ENCODE results near the gene DCAF6. TPM values are rescaled to one million over a fixed set of nuclear protein-coding genes. Genes with fewer than 3 reads are reported as not detected.
A peak's percentile ranks its signal among the peaks of the same experiment; 100 is the strongest.

Gene DCAF6
- total and polyA plus RNA-seq, 7 donors: 71.0 to 396 (median 316) TPM

DNA sequence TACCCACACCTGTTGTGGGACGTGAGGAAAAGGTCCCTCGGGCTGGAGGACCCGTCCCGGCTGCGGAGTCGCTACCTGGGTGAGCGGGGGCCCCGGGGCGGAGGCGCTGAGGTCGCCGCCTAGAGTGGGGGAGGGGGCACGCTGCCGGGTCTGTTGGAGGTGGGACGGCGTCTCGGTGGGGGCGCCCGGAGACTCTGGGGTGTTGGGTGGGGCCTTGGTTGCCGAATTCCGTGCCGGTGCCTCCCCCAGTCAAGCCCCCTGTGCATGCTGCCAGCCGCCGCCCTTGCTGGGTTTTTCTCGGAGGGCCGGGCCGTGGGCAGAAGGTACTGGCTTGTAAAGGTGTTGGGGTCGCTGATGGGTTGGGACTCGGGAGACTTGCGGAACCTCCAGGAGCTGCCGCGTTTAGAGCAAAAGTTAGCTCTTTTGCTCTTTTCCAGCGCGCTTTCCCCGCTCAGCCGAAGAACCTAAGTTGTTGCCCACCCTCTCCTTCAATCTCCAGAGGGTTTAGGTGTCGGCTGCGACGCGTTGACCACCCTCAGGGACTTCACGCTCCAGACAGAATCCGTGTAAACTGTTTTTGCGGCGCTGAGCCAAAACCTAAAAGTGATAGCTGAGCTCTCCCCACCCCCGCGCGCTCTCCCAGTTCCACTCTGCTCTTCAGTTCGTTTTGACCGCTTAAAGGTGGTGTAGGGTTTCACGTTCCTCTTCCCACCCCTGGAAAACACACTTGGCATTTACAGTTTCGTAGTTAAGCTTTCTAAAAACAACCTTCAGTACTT is 636 bp downstream of the DCAF6 start, which contains the start of gene MPC2:
MPC2 (minus strand) TSS at position 143 of the 779 bp plus-strand sequence. CDS start 1,231 bp downstream, outside the sequence.
- Histone ChIP-seq H3K36me3 (ENCODE audit: insufficient read depth in 1 of 2, low read depth in 1 of 2) (no peaks in the 10 kb centered on the region), H3K4me3 (peak within 1 kb of the TSS; percentile 84), H3K4me1 (peaks cover 39% of the 10 kb centered on the region), H3K27ac (peak within 1 kb of the TSS; percentile 96), H3K27me3 (ENCODE audit: insufficient read depth in 3 of 3, low read length in 2 of 3) (no peaks in the 10 kb centered on the region), H3K9me3 (no peaks in the 10 kb centered on the region)
- intact Hi-C loops (cut with DNase I): loop anchor here (5.0 to 10.0 kb wide), 3 partner anchors 108 to 222 kb away; no protein-coding TSS in a partner anchor
- ATAC-seq: peak; percentile 15 to 52 (median 39)
- DNase-seq: peak; percentile 67 to 83
- 0 to 1% (median 0%) methylated on average over 50 to 51 of the region's 51 CpGs for WGBS, 3 donors
- TF ChIP-seq, protein P1, sequence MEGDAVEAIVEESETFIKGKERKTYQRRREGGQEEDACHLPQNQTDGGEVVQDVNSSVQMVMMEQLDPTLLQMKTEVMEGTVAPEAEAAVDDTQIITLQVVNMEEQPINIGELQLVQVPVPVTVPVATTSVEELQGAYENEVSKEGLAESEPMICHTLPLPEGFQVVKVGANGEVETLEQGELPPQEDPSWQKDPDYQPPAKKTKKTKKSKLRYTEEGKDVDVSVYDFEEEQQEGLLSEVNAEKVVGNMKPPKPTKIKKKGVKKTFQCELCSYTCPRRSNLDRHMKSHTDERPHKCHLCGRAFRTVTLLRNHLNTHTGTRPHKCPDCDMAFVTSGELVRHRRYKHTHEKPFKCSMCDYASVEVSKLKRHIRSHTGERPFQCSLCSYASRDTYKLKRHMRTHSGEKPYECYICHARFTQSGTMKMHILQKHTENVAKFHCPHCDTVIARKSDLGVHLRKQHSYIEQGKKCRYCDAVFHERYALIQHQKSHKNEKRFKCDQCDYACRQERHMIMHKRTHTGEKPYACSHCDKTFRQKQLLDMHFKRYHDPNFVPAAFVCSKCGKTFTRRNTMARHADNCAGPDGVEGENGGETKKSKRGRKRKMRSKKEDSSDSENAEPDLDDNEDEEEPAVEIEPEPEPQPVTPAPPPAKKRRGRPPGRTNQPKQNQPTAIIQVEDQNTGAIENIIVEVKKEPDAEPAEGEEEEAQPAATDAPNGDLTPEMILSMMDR (IDR thresholded peaks at IDR 0.05): no peak

DNA sequence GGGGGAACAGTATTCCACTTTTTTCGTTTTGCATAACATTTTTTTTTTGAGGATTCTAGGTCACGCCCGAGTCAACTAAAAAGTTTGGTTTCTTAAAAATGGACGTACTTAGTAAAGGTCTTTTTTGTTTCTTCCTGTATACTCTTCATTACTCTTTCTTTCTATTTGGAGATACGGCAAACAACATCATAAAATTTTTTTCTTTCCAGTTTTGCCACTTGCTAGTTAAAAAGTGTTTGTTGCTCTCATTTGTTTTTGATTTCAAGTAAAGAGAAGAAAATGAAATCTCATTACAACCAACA is 1.2 kb downstream of the DCAF6 start:
- WGBS, 3 donors: 0 to 1% (median 1%) methylated on average over 5 of the region's 5 CpGs
- Histone ChIP-seq H3K4me3 (peak overlapping the region; percentile 84), H3K4me1 (peaks cover 41% of the 10 kb centered on the region), H3K36me3 (ENCODE audit: insufficient read depth in 1 of 2, low read depth in 1 of 2) (no peaks in the 10 kb centered on the region), H3K9me3 (no peaks in the 10 kb centered on the region), H3K27me3 (ENCODE audit: insufficient read depth in 3 of 3, low read length in 2 of 3) (no peaks in the 10 kb centered on the region), H3K27ac (peak overlapping the region; percentile 96)
- intact Hi-C loops (cut with DNase I): loop anchor here (5.0 to 10.0 kb wide), 3 partner anchors 107 to 223 kb away; no protein-coding TSS in a partner anchor
- ATAC-seq (no peak), DNase-seq (no peak)
- TF ChIP-seq, protein P1 (IDR thresholded peaks at IDR 0.05): no peak

DNA sequence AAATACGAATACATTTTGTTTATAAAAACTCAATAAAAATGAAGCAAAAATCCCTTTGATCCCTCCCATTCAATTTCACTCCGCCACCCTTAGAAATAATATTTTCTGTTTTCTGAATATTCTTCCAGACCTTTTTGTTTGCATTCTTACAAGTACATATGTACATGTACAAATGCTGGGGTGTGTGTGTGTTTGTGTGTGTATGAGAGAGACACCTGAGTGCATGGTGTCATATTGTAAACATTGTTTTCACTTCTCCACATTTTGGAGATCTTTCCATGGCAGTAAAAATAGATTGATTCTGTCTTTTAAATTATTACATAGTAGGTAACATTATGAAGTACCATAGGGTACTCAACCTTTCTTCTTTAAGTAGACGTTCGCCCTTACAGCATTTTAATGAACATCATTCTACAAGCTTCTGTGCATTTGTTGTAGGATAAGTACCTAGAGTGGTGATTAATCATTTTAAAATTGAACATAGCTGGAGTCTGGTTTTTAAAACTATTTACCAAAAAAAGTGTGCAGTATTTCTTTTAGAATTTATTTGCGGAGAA is 1.7 kb downstream of the DCAF6 start:
- peak overlapping the region; percentile 96 for H3K27ac ChIP-seq
- DNase-seq (no peak), ATAC-seq (no peak)
- no peaks in the 10 kb centered on the region for H3K27me3 ChIP-seq (ENCODE audit: insufficient read depth in 3 of 3, low read length in 2 of 3)
- no peaks in the 10 kb centered on the region for H3K9me3 ChIP-seq
- peak overlapping the region; percentile 84 for H3K4me3 ChIP-seq
- intact Hi-C loops (cut with DNase I): loop anchor here (5.0 to 10.0 kb wide), 3 partner anchors 107 to 223 kb away; no protein-coding TSS in a partner anchor
- no peaks in the 10 kb centered on the region for H3K36me3 ChIP-seq (ENCODE audit: insufficient read depth in 1 of 2, low read depth in 1 of 2)
- 47 to 51% (median 49%) methylated on average over 5 of the region's 5 CpGs for WGBS, 3 donors
- peaks cover 43% of the 10 kb centered on the region for H3K4me1 ChIP-seq
- TF ChIP-seq, protein P1 (IDR thresholded peaks at IDR 0.05): no peak

DNA sequence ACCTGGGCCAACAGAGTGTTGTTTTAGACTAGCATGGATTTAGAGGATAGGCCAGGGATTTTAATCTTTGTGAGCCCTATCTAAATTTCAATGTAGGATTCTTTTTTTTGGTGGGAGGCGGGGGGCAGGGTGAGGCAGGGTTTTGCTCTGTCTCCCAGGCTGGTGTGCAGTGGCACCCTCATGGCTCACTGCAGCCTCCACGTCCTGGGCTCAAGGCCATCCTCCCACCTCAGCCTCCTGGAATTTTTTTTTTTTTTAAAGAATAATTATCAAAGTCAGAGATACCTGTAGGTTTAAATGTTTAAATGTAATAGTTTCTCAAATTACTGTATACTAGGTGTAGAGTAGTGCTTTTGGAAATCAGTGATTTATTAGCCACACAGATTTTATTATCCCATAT is 3.8 kb downstream of the DCAF6 start:
- Histone ChIP-seq H3K9me3 (no peaks in the 10 kb centered on the region), H3K4me1 (peaks cover 37% of the 10 kb centered on the region), H3K4me3 (no peak overlapping the region), H3K27me3 (ENCODE audit: insufficient read depth in 3 of 3, low read length in 2 of 3) (no peaks in the 10 kb centered on the region), H3K36me3 (ENCODE audit: insufficient read depth in 1 of 2, low read depth in 1 of 2) (peaks cover 0 to 3% of the 10 kb centered on the region in 2 donors), H3K27ac (peak overlapping the region; percentile 11)
- 93 to 100% (median 97%) methylated on average over 2 of the region's 2 CpGs for whole genome bisulfite sequencing, 3 donors
- TF ChIP-seq, protein P1 (IDR thresholded peaks at IDR 0.05): no peak
- DNase-seq: no peak
- ATAC-seq: no peak
- intact Hi-C loops (cut with DNase I): loop anchor here in 1 of 2 donors (5.0 kb wide), 1 partner anchor 57 kb away; no protein-coding TSS in a partner anchor

All from psoas muscle (tissue), 8 donors.